ENCODE measurements around the gene ROPN1L. TPM values are rescaled to one million over a fixed set of nuclear protein-coding genes. Genes with fewer than 3 reads are reported as not detected.

The ROPN1L gene
- total RNA-seq, 1 experiment from 2014 or later = 0.66 TPM

DNA sequence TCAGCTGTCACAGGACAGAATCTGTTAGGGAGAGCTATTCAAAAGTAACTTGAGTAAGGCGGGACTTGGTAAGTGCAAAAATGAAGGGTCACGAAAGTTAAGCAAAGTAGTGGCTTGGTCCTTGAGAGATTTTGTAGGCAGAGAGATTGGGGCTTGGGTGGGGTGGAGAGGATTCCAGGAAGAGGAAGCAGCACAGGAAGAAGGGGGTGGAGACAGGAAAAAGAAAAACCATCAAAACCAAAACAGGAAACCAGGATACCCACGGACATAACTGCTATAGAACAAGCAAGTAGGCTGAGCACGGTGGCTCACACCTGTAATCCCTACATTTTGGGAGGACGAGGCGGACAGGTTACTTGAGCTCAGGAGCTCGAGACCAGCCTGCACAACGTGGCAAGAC, 3.7 kb downstream of the ROPN1L start:
- Histone ChIP-seq H3K9ac (ENCODE audit: low read length) (no peak overlapping the region), H3K4me3 (replicated peaks in 1 of 2; ENCODE audit: low read depth in 1 of 2, low read length in 2 of 2) (no peak overlapping the region), H3K79me2 (ENCODE audit: insufficient read depth, low read length) (no peaks in the 10 kb centered on the region), H2AFZ (ENCODE audit: low read depth, low read length, poor library complexity, severe bottlenecking) (no peak overlapping the region), H3K9me3 (ENCODE audit: control insufficient read depth in 1 of 2, insufficient read depth in 1 of 2, low read depth in 1 of 2, low read length in 2 of 2) (no peaks in the 10 kb centered on the region), H3K27ac (ENCODE audit: low read depth, low read length) (no peak overlapping the region), H3K27me3 (ENCODE audit: insufficient read depth, low read length) (no peaks in the 10 kb centered on the region), H3K36me3 (ENCODE audit: control insufficient read depth in 1 of 2, insufficient read depth in 2 of 2, low read length in 2 of 2) (no peaks in the 10 kb centered on the region), H4K20me1 (ENCODE audit: insufficient read depth) (no peaks in the 10 kb centered on the region), H3K4me1 (ENCODE audit: control insufficient read depth in 1 of 2, insufficient read depth in 2 of 2, low read length in 2 of 2) (peaks cover 3 to 17% of the 10 kb centered on the region in 2 experiments; a peak in 3 of 4 replicates), H3K9me2 (ENCODE audit: insufficient read depth) (no peaks in the 10 kb centered on the region), H3K4me2 (ENCODE audit: low read length) (no peak overlapping the region)
- RAD21 ChIA-PET (ENCODE audit: low non-redundant PET in 1 of 2, low total read pairs in 2 of 2, uncharacterized antibody in 2 of 2, unreplicated experiment in 2 of 2) = no interaction called here
- no peak for ATAC-seq
- intact Hi-C loops (cut with micrococcal nuclease) = no loop called here
- no peak for DNase-seq (ENCODE audit: low read depth, low spot score)
- CTCF ChIA-PET = no interaction called here
- POLR2A ChIA-PET = no interaction called here
- TF ChIP-seq, protein P1, sequence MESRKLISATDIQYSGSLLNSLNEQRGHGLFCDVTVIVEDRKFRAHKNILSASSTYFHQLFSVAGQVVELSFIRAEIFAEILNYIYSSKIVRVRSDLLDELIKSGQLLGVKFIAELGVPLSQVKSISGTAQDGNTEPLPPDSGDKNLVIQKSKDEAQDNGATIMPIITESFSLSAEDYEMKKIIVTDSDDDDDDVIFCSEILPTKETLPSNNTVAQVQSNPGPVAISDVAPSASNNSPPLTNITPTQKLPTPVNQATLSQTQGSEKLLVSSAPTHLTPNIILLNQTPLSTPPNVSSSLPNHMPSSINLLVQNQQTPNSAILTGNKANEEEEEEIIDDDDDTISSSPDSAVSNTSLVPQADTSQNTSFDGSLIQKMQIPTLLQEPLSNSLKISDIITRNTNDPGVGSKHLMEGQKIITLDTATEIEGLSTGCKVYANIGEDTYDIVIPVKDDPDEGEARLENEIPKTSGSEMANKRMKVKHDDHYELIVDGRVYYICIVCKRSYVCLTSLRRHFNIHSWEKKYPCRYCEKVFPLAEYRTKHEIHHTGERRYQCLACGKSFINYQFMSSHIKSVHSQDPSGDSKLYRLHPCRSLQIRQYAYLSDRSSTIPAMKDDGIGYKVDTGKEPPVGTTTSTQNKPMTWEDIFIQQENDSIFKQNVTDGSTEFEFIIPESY (IDR thresholded peaks at IDR 0.05; ENCODE audit: extremely low read depth, insufficient replicate concordance, low read length) = no peak
- TF ChIP-seq JUND (IDR thresholded peaks at IDR 0.05) = no peak
- no TSS peak for BruUV-seq (replicated peaks)

DNA sequence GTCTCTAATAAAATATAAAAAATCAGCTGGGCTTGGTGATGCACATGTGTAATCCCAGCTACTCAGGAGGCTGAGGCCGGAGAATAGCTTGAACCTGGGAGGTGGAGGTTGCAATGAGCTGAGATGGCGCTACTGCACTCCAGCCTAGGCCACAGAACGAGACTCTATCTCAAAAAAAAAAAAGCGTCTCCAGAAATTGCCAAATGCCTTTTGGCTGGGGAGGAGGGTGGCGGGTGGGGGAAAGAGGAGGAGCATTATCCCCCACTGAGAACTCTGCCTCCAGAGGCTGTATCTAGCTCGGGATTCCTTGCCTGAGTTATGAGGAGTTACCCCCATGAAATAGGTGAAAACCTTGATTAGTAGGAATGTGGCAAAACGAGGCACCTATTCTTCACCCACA, 4.8 kb downstream of the ROPN1L start:
- Histone ChIP-seq H4K20me1 (ENCODE audit: insufficient read depth) (no peaks in the 10 kb centered on the region), H3K9ac (ENCODE audit: low read length) (no peak overlapping the region), H3K36me3 (ENCODE audit: control insufficient read depth in 1 of 2, insufficient read depth in 2 of 2, low read length in 2 of 2) (no peaks in the 10 kb centered on the region), H3K27me3 (ENCODE audit: insufficient read depth, low read length) (no peaks in the 10 kb centered on the region), H3K4me2 (ENCODE audit: low read length) (no peak overlapping the region), H3K27ac (ENCODE audit: low read depth, low read length) (no peak overlapping the region), H3K9me2 (ENCODE audit: insufficient read depth) (no peaks in the 10 kb centered on the region), H2AFZ (ENCODE audit: low read depth, low read length, poor library complexity, severe bottlenecking) (no peak overlapping the region), H3K4me1 (ENCODE audit: control insufficient read depth in 1 of 2, insufficient read depth in 2 of 2, low read length in 2 of 2) (peaks cover 0 to 7% of the 10 kb centered on the region in 2 experiments; a peak in 1 of 4 replicates), H3K79me2 (ENCODE audit: insufficient read depth, low read length) (no peaks in the 10 kb centered on the region), H3K9me3 (ENCODE audit: control insufficient read depth in 1 of 2, insufficient read depth in 1 of 2, low read depth in 1 of 2, low read length in 2 of 2) (no peaks in the 10 kb centered on the region), H3K4me3 (replicated peaks in 1 of 2; ENCODE audit: low read depth in 1 of 2, low read length in 2 of 2) (no peak overlapping the region)
- no TSS peak for BruUV-seq (replicated peaks)
- ChIA-PET POLR2A (no interaction called here), RAD21 (ENCODE audit: low non-redundant PET in 1 of 2, low total read pairs in 2 of 2, uncharacterized antibody in 2 of 2, unreplicated experiment in 2 of 2) (no interaction called here), CTCF (no interaction called here)
- no peak for DNase-seq (ENCODE audit: low read depth, low spot score)
- TF ChIP-seq FOSL1 (IDR thresholded peaks at IDR 0.05; ENCODE audit: low read depth) (no peak), POLR2A (IDR thresholded peaks at IDR 0.05; ENCODE audit: borderline replicate concordance, extremely low read depth, insufficient read depth, insufficient read length) (no peak), EGR1 (IDR thresholded peaks at IDR 0.05; ENCODE audit: low read depth) (no peak), TCF7L2 (IDR thresholded peaks at IDR 0.05; ENCODE audit: borderline replicate concordance, extremely low read depth, insufficient read depth, insufficient read length) (no peak), ELF1 (IDR thresholded peaks at IDR 0.05; ENCODE audit: borderline replicate concordance, low read depth) (no peak), ZFX (IDR thresholded peaks at IDR 0.05) (no peak), SIN3A (IDR thresholded peaks at IDR 0.05; ENCODE audit: low read depth) (no peak), CBX3 (IDR thresholded peaks at IDR 0.05; ENCODE audit: low read depth) (no peak), JUND (IDR thresholded peaks at IDR 0.05) (no peak)
- TF ChIP-seq, protein P2, sequence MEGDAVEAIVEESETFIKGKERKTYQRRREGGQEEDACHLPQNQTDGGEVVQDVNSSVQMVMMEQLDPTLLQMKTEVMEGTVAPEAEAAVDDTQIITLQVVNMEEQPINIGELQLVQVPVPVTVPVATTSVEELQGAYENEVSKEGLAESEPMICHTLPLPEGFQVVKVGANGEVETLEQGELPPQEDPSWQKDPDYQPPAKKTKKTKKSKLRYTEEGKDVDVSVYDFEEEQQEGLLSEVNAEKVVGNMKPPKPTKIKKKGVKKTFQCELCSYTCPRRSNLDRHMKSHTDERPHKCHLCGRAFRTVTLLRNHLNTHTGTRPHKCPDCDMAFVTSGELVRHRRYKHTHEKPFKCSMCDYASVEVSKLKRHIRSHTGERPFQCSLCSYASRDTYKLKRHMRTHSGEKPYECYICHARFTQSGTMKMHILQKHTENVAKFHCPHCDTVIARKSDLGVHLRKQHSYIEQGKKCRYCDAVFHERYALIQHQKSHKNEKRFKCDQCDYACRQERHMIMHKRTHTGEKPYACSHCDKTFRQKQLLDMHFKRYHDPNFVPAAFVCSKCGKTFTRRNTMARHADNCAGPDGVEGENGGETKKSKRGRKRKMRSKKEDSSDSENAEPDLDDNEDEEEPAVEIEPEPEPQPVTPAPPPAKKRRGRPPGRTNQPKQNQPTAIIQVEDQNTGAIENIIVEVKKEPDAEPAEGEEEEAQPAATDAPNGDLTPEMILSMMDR (IDR thresholded peaks at IDR 0.05 in 2 of 3, conservative IDR thresholded peaks at IDR 0.05 in 1 of 3; ENCODE audit: borderline replicate concordance in 1 of 3, insufficient read depth in 1 of 3, low read depth in 2 of 3, low read length in 2 of 3) = no peak
- TF ChIP-seq, protein P3, sequence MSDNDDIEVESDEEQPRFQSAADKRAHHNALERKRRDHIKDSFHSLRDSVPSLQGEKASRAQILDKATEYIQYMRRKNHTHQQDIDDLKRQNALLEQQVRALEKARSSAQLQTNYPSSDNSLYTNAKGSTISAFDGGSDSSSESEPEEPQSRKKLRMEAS (IDR thresholded peaks at IDR 0.05) = no peak
- TF ChIP-seq, protein P4, sequence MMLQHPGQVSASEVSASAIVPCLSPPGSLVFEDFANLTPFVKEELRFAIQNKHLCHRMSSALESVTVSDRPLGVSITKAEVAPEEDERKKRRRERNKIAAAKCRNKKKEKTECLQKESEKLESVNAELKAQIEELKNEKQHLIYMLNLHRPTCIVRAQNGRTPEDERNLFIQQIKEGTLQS (IDR thresholded peaks at IDR 0.05) = no peak
- TF ChIP-seq, protein P1 (IDR thresholded peaks at IDR 0.05; ENCODE audit: extremely low read depth, insufficient replicate concordance, low read length) = no peak
- intact Hi-C loops (cut with micrococcal nuclease) = no loop called here
- no peak for ATAC-seq

All from HCT116 (cell line).